ENCODE measurements around the gene TOMM34.
A peak's percentile ranks its signal among the peaks of the same experiment; 100 is the strongest.

TOMM34 gene

GRCh38 chr20:44960103-44960852 lies at the start of gene TOMM34:
Gene TOMM34 (minus strand): TSS chr20:44960397. CDS start chr20:44960333, 64 bp downstream.
- DNase-seq (ENCODE audit: low spot score), result peak; percentile 95

GRCh38 chr20:45008521-45009049 lies 48.4 kb upstream of the TOMM34 start:
- DNase-seq (ENCODE audit: low spot score), result no peak

GRCh38 chr20:44997668-44998067 lies 37.5 kb upstream of the TOMM34 start:
- DNase-seq (ENCODE audit: low spot score), result no peak

GRCh38 chr20:44997171-44997570 lies 37.0 kb upstream of the TOMM34 start:
- no peak for DNase-seq (ENCODE audit: low spot score)

- DNase-seq (ENCODE audit: low spot score), result no peak
These were observed 33.1 kb upstream of the TOMM34 start for GRCh38 chr20:44993343-44993742.

- DNase-seq (ENCODE audit: low spot score), result no peak
These were observed 30.8 kb upstream of the TOMM34 start for GRCh38 chr20:44990957-44991356.

- no peak for DNase-seq (ENCODE audit: low spot score)
These were observed 30.2 kb upstream of the TOMM34 start for GRCh38 chr20:44990425-44990824.

- no peak for DNase-seq (ENCODE audit: low spot score)
These were observed 28.5 kb upstream of the TOMM34 start for GRCh38 chr20:44988631-44989171.

GRCh38 chr20:44983093-44983674 lies 23.0 kb upstream of the TOMM34 start:
- DNase-seq (ENCODE audit: low spot score), result peak; percentile 24

- no peak for DNase-seq (ENCODE audit: low spot score)
These were observed 21.7 kb upstream of the TOMM34 start for GRCh38 chr20:44981736-44982406.

- peak; percentile 17 for DNase-seq (ENCODE audit: low spot score)
These were observed 19.0 kb upstream of the TOMM34 start for GRCh38 chr20:44979090-44979621.

GRCh38 chr20:44976698-44977097 lies 16.5 kb upstream of the TOMM34 start:
- DNase-seq (ENCODE audit: low spot score), result no peak

GRCh38 chr20:44973053-44973452 lies 12.9 kb upstream of the TOMM34 start:
- DNase-seq (ENCODE audit: low spot score), result no peak

GRCh38 chr20:44970243-44970757 lies 10.1 kb upstream of the TOMM34 start:
- peak; percentile 16 for DNase-seq (ENCODE audit: low spot score)

GRCh38 chr20:44969300-44969894 lies 9.2 kb upstream of the TOMM34 start:
- peak; percentile 33 for DNase-seq (ENCODE audit: low spot score)

- DNase-seq (ENCODE audit: low spot score), result no peak
These were observed 7.1 kb upstream of the TOMM34 start for GRCh38 chr20:44967207-44967807.

GRCh38 chr20:44966030-44966961 lies 6.1 kb upstream of the TOMM34 start, which contains the start of gene STK4:
Gene STK4 (plus strand): TSS chr20:44966512. CDS start chr20:44966569, 57 bp downstream.
- peak; percentile 93 for DNase-seq (ENCODE audit: low spot score)

GRCh38 chr20:44965651-44966029 lies 5.4 kb upstream of the TOMM34 start:
- no peak for DNase-seq (ENCODE audit: low spot score)

GRCh38 chr20:44963325-44964215 lies 3.4 kb upstream of the TOMM34 start:
- DNase-seq (ENCODE audit: low spot score), result no peak

Data from hematopoietic multipotent progenitor cell treated with erythropoietin and hydrocortisone succinate and interleukin-3 and kit ligand, for 15 days (in vitro differentiated cells).